ENCODE measurements around the gene SLC23A2. TPM values are rescaled to one million over a fixed set of nuclear protein-coding genes. Genes with fewer than 3 reads are reported as not detected.
A peak's percentile ranks its signal among the peaks of the same experiment; 100 is the strongest.

Gene SLC23A2
- total RNA-seq, 1 donor from 2014 or later: 28.5 TPM

- peak overlapping the region; percentile 75 for H3K4me3 Mint-ChIP-seq
- intact Hi-C loops (cut with micrococcal nuclease): loop anchor here (1.0 to 5.0 kb wide), 3 partner anchors 10 to 1985 kb away; no protein-coding TSS in a partner anchor
- H3K9me3 Mint-ChIP-seq: no peaks in the 10 kb centered on the region
- DNase-seq (ENCODE audit: low spot score): no peak
- peaks cover 21% of the 10 kb centered on the region for H3K4me1 Mint-ChIP-seq (ENCODE audit: low read depth)
- H3K36me3 Mint-ChIP-seq (ENCODE audit: low read depth): peaks cover 15% of the 10 kb centered on the region
- no peaks in the 10 kb centered on the region for H3K27me3 Mint-ChIP-seq (ENCODE audit: insufficient read depth)
- H3K27ac Mint-ChIP-seq: peak overlapping the region; percentile 85
Observed at GRCh38 chr20:4972506-4973251, 28.6 kb downstream of the SLC23A2 start.

- no peaks in the 10 kb centered on the region for H3K27me3 Mint-ChIP-seq (ENCODE audit: insufficient read depth)
- intact Hi-C loops (cut with micrococcal nuclease): loop anchor here (5.0 kb wide), 1 partner anchor 1984 kb away; no protein-coding TSS in a partner anchor
- no peaks in the 10 kb centered on the region for H3K9me3 Mint-ChIP-seq
- H3K36me3 Mint-ChIP-seq (ENCODE audit: low read depth): peaks cover 23% of the 10 kb centered on the region
- no peak overlapping the region for H3K27ac Mint-ChIP-seq
- H3K4me3 Mint-ChIP-seq: no peak overlapping the region
- no peak for DNase-seq (ENCODE audit: low spot score)
- H3K4me1 Mint-ChIP-seq (ENCODE audit: low read depth): peaks cover 27% of the 10 kb centered on the region
Observed at GRCh38 chr20:4971064-4971463, 30.2 kb downstream of the SLC23A2 start.

GRCh38 chr20:4967752-4968477 is 33.4 kb downstream of the SLC23A2 start:
- H3K36me3 Mint-ChIP-seq (ENCODE audit: low read depth): peaks cover 22% of the 10 kb centered on the region
- no peaks in the 10 kb centered on the region for H3K27me3 Mint-ChIP-seq (ENCODE audit: insufficient read depth)
- H3K27ac Mint-ChIP-seq: no peak overlapping the region
- intact Hi-C loops (cut with micrococcal nuclease): no loop called here
- no peak overlapping the region for H3K4me3 Mint-ChIP-seq
- no peak for DNase-seq (ENCODE audit: low spot score)
- H3K4me1 Mint-ChIP-seq (ENCODE audit: low read depth): peaks cover 13% of the 10 kb centered on the region
- H3K9me3 Mint-ChIP-seq: no peaks in the 10 kb centered on the region

GRCh38 chr20:4966826-4967751 is 34.2 kb downstream of the SLC23A2 start:
- intact Hi-C loops (cut with micrococcal nuclease): no loop called here
- Mint-ChIP-seq H3K36me3 (ENCODE audit: low read depth) (peaks cover 22% of the 10 kb centered on the region), H3K27me3 (ENCODE audit: insufficient read depth) (no peaks in the 10 kb centered on the region), H3K9me3 (no peaks in the 10 kb centered on the region), H3K4me1 (ENCODE audit: low read depth) (peaks cover 16% of the 10 kb centered on the region), H3K4me3 (no peak overlapping the region), H3K27ac (peak overlapping the region; percentile 6)
- DNase-seq (ENCODE audit: low spot score): no peak

GRCh38 chr20:4962241-4962855 is 39.0 kb downstream of the SLC23A2 start:
- peak; percentile 34 for DNase-seq (ENCODE audit: low spot score)
- Mint-ChIP-seq H3K4me1 (ENCODE audit: low read depth) (peaks cover 32% of the 10 kb centered on the region), H3K27me3 (ENCODE audit: insufficient read depth) (no peaks in the 10 kb centered on the region), H3K27ac (peak overlapping the region; percentile 94), H3K9me3 (no peaks in the 10 kb centered on the region), H3K4me3 (peak overlapping the region; percentile 23), H3K36me3 (ENCODE audit: low read depth) (peaks cover 6% of the 10 kb centered on the region)
- intact Hi-C loops (cut with micrococcal nuclease): loop anchor here (1.0 to 5.0 kb wide), 3 partner anchors 11 to 116 kb away; partner anchors contain the start of gene SLC23A2

GRCh38 chr20:4961746-4962145 is 39.6 kb downstream of the SLC23A2 start:
- H3K27me3 Mint-ChIP-seq (ENCODE audit: insufficient read depth): no peaks in the 10 kb centered on the region
- intact Hi-C loops (cut with micrococcal nuclease): loop anchor here (1.0 to 5.0 kb wide), 3 partner anchors 12 to 117 kb away; partner anchors contain the start of gene SLC23A2
- no peaks in the 10 kb centered on the region for H3K9me3 Mint-ChIP-seq
- H3K4me3 Mint-ChIP-seq: peak overlapping the region; percentile 67
- H3K4me1 Mint-ChIP-seq (ENCODE audit: low read depth): peaks cover 29% of the 10 kb centered on the region
- DNase-seq (ENCODE audit: low spot score): peak; percentile 14
- peak overlapping the region; percentile 94 for H3K27ac Mint-ChIP-seq
- H3K36me3 Mint-ChIP-seq (ENCODE audit: low read depth): peaks cover 2% of the 10 kb centered on the region

GRCh38 chr20:4959592-4959991 is 41.7 kb downstream of the SLC23A2 start:
- Mint-ChIP-seq H3K9me3 (no peaks in the 10 kb centered on the region), H3K27me3 (ENCODE audit: insufficient read depth) (no peaks in the 10 kb centered on the region), H3K36me3 (ENCODE audit: low read depth) (peaks cover 1% of the 10 kb centered on the region), H3K4me1 (ENCODE audit: low read depth) (peaks cover 32% of the 10 kb centered on the region), H3K27ac (no peak overlapping the region), H3K4me3 (no peak overlapping the region)
- no peak for DNase-seq (ENCODE audit: low spot score)
- intact Hi-C loops (cut with micrococcal nuclease): no loop called here

GRCh38 chr20:4957939-4958362 is 43.4 kb downstream of the SLC23A2 start:
- DNase-seq (ENCODE audit: low spot score): no peak
- peaks cover 1% of the 10 kb centered on the region for H3K36me3 Mint-ChIP-seq (ENCODE audit: low read depth)
- peaks cover 29% of the 10 kb centered on the region for H3K4me1 Mint-ChIP-seq (ENCODE audit: low read depth)
- no peaks in the 10 kb centered on the region for H3K27me3 Mint-ChIP-seq (ENCODE audit: insufficient read depth)
- intact Hi-C loops (cut with micrococcal nuclease): loop anchor here (2.0 kb wide), 2 partner anchors 143 kb away; no protein-coding TSS in a partner anchor
- H3K9me3 Mint-ChIP-seq: no peaks in the 10 kb centered on the region
- H3K27ac Mint-ChIP-seq: no peak overlapping the region
- H3K4me3 Mint-ChIP-seq: no peak overlapping the region

- no peak overlapping the region for H3K27ac Mint-ChIP-seq
- no peak overlapping the region for H3K4me3 Mint-ChIP-seq
- intact Hi-C loops (cut with micrococcal nuclease): loop anchor here (2.0 kb wide), 2 partner anchors 142 to 144 kb away; no protein-coding TSS in a partner anchor
- H3K4me1 Mint-ChIP-seq (ENCODE audit: low read depth): peaks cover 23% of the 10 kb centered on the region
- no peaks in the 10 kb centered on the region for H3K27me3 Mint-ChIP-seq (ENCODE audit: insufficient read depth)
- peaks cover 3% of the 10 kb centered on the region for H3K9me3 Mint-ChIP-seq
- H3K36me3 Mint-ChIP-seq (ENCODE audit: low read depth): peaks cover 4% of the 10 kb centered on the region
- no peak for DNase-seq (ENCODE audit: low spot score)
Observed at GRCh38 chr20:4957187-4957586, 44.1 kb downstream of the SLC23A2 start.

GRCh38 chr20:4956200-4956810 is 45.0 kb downstream of the SLC23A2 start:
- intact Hi-C loops (cut with micrococcal nuclease): loop anchor here (2.0 kb wide), 2 partner anchors 142 to 144 kb away; no protein-coding TSS in a partner anchor
- H3K4me1 Mint-ChIP-seq (ENCODE audit: low read depth): peaks cover 14% of the 10 kb centered on the region
- no peak overlapping the region for H3K4me3 Mint-ChIP-seq
- no peak for DNase-seq (ENCODE audit: low spot score)
- H3K36me3 Mint-ChIP-seq (ENCODE audit: low read depth): peaks cover 5% of the 10 kb centered on the region
- H3K9me3 Mint-ChIP-seq: peaks cover 5% of the 10 kb centered on the region
- no peaks in the 10 kb centered on the region for H3K27me3 Mint-ChIP-seq (ENCODE audit: insufficient read depth)
- no peak overlapping the region for H3K27ac Mint-ChIP-seq

- Mint-ChIP-seq H3K4me1 (ENCODE audit: low read depth) (peaks cover 19% of the 10 kb centered on the region), H3K27me3 (ENCODE audit: insufficient read depth) (no peaks in the 10 kb centered on the region), H3K27ac (no peak overlapping the region), H3K9me3 (peaks cover 5% of the 10 kb centered on the region), H3K36me3 (ENCODE audit: low read depth) (peaks cover 12% of the 10 kb centered on the region), H3K4me3 (no peak overlapping the region)
- intact Hi-C loops (cut with micrococcal nuclease): no loop called here
- no peak for DNase-seq (ENCODE audit: low spot score)
Observed at GRCh38 chr20:4953881-4954280, 47.4 kb downstream of the SLC23A2 start.
